Measurements from ENCODE around the gene WBP1L. TPM values are rescaled to one million over a fixed set of nuclear protein-coding genes. Genes with fewer than 3 reads are reported as not detected.
"Not testable (repeated sequence)": the region's sequence is repeated elsewhere in the genome, so short reads cannot be mapped to it uniquely, and the experiment has no call there.

WBP1L gene
- polyA plus RNA-seq (20.8 and 22.2 TPM in 2 replicates), polyA minus RNA-seq (70.1 and 75.9 TPM in 2 replicates)

GRCh38 chr10:102743588-102744373, at the start of gene WBP1L:
Gene WBP1L, plus strand, starts transcription at chr10:102743948. Its CDS starts 106 bp downstream, at chr10:102744054.
- Histone ChIP-seq H3K4me2 (ENCODE audit: low read length) (peak within 1 kb of the TSS; percentile 93), H2AFZ (ENCODE audit: low read depth, low read length) (peak within 1 kb of the TSS; percentile 84), H3K36me3 (ENCODE audit: insufficient read depth, low read length) (no peaks in the 10 kb centered on the region), H3F3A (ENCODE audit: insufficient read depth, low read length, poor library complexity, severe bottlenecking) (no peaks in the 10 kb centered on the region), H3K9me3 (ENCODE audit: low read length) (no peaks in the 10 kb centered on the region), H3K27ac (ENCODE audit: low read length) (peak within 1 kb of the TSS; percentile 75), H4K20me1 (ENCODE audit: insufficient read depth) (no peaks in the 10 kb centered on the region), H3K9ac (ENCODE audit: low read length) (peak within 1 kb of the TSS; percentile 86), H3K27me3 (ENCODE audit: insufficient read depth, low read depth, low read length) (no peaks in the 10 kb centered on the region), H3K9me2 (ENCODE audit: insufficient read depth, low read length) (no peaks in the 10 kb centered on the region), H3K79me2 (replicated peaks; ENCODE audit: insufficient read depth, low read length) (peaks cover 25% of the 10 kb centered on the region), H3K4me3 (ENCODE audit: low read length) (peak within 1 kb of the TSS; percentile 83)
- TF ChIP-seq EZH2 (IDR thresholded peaks at IDR 0.05; ENCODE audit: borderline replicate concordance, insufficient read depth, low read length, poor library complexity, severe bottlenecking): no peak
- peak; percentile 96 for TF ChIP-seq MXI1 (conservative IDR thresholded peaks at IDR 0.05; ENCODE audit: poor library complexity, severe bottlenecking)
- TF ChIP-seq EP300 (conservative IDR thresholded peaks at IDR 0.05; ENCODE audit: poor library complexity, severe bottlenecking): no peak
- TF ChIP-seq TAF1 (IDR thresholded peaks at IDR 0.05; ENCODE audit: low read depth): peak; percentile 20
- TF ChIP-seq POLR2AphosphoS5 (IDR thresholded peaks at IDR 0.05): peak; percentile 94
- TF ChIP-seq REST (IDR thresholded peaks at IDR 0.05; ENCODE audit: borderline replicate concordance): peak; percentile 61
- TF ChIP-seq RAD21 (conservative IDR thresholded peaks at IDR 0.05): peak; percentile 14
- no peak for TF ChIP-seq SMC3 (conservative IDR thresholded peaks at IDR 0.05; ENCODE audit: poor library complexity)

DNA sequence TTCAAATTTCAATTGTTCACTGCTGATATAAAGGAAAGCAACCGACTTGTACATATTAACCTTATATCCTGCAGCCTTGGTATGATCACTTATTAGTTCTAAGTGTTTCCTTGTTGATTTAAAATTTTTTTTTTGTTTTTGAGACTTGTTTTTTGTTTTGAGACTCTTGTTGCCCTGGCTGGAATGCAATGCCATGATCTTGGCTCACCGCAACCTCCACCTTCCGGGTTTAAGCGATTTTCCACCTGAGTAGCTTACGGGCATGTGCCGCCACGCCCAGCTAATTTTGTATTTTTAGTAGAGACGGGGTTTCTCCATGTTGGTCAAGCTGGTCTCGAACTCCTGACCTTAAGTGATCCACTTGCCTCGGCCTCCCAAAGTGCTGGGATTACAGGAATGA, 48.3 kb upstream of the WBP1L start:
- H3K79me2 ChIP-seq (replicated peaks; ENCODE audit: insufficient read depth, low read length); H3K27ac ChIP-seq (ENCODE audit: low read length); H3K27me3 ChIP-seq (ENCODE audit: insufficient read depth, low read depth, low read length); H4K20me1 ChIP-seq (ENCODE audit: insufficient read depth); H3F3A ChIP-seq (ENCODE audit: insufficient read depth, low read length, poor library complexity, severe bottlenecking); H3K4me2 ChIP-seq (ENCODE audit: low read length); H3K9me3 ChIP-seq (ENCODE audit: low read length); H3K9ac ChIP-seq (ENCODE audit: low read length); H3K9me2 ChIP-seq (ENCODE audit: insufficient read depth, low read length); H3K4me3 ChIP-seq (ENCODE audit: low read length); H2AFZ ChIP-seq (ENCODE audit: low read depth, low read length); H3K36me3 ChIP-seq (ENCODE audit: insufficient read depth, low read length): not testable (repeated sequence)

DNA sequence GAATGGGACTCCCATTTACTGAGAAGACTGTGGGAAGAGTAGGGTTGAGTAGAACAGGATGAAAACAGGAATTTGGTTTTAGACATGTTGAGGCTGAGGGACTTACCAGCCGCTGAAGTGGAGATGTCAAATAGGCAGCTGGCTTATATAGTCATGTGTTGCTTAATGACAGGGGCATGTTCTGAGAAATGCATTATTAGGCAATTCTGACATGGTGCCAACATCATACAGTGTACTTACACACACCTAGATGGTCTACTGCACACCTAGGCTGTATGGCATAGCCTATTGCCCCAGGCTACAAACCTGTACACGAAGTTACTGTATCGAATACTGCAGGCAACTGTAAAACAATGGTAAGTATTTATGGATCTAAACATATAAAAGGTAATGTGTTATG, 47.0 kb upstream of the WBP1L start:
- Histone ChIP-seq H3K79me2 (replicated peaks; ENCODE audit: insufficient read depth, low read length) (no peaks in the 10 kb centered on the region), H3K27me3 (ENCODE audit: insufficient read depth, low read depth, low read length) (no peaks in the 10 kb centered on the region), H4K20me1 (ENCODE audit: insufficient read depth) (no peaks in the 10 kb centered on the region), H3K9me2 (ENCODE audit: insufficient read depth, low read length) (no peaks in the 10 kb centered on the region), H3K4me3 (ENCODE audit: low read length) (no peak overlapping the region), H3K4me2 (ENCODE audit: low read length) (no peak overlapping the region), H3K9ac (ENCODE audit: low read length) (no peak overlapping the region), H2AFZ (ENCODE audit: low read depth, low read length) (no peak overlapping the region), H3K36me3 (ENCODE audit: insufficient read depth, low read length) (no peaks in the 10 kb centered on the region), H3K27ac (ENCODE audit: low read length) (no peak overlapping the region), H3K9me3 (ENCODE audit: low read length) (no peaks in the 10 kb centered on the region), H3F3A (ENCODE audit: insufficient read depth, low read length, poor library complexity, severe bottlenecking) (no peaks in the 10 kb centered on the region)
- TF ChIP-seq REST (IDR thresholded peaks at IDR 0.05; ENCODE audit: borderline replicate concordance) (no peak), SMC3 (conservative IDR thresholded peaks at IDR 0.05; ENCODE audit: poor library complexity) (no peak), TAF1 (IDR thresholded peaks at IDR 0.05; ENCODE audit: low read depth) (no peak), EP300 (conservative IDR thresholded peaks at IDR 0.05; ENCODE audit: poor library complexity, severe bottlenecking) (no peak), RAD21 (conservative IDR thresholded peaks at IDR 0.05) (no peak), POLR2AphosphoS5 (IDR thresholded peaks at IDR 0.05) (no peak), EZH2 (IDR thresholded peaks at IDR 0.05; ENCODE audit: borderline replicate concordance, insufficient read depth, low read length, poor library complexity, severe bottlenecking) (no peak), MXI1 (conservative IDR thresholded peaks at IDR 0.05; ENCODE audit: poor library complexity, severe bottlenecking) (no peak)
- TF ChIP-seq, protein P1, sequence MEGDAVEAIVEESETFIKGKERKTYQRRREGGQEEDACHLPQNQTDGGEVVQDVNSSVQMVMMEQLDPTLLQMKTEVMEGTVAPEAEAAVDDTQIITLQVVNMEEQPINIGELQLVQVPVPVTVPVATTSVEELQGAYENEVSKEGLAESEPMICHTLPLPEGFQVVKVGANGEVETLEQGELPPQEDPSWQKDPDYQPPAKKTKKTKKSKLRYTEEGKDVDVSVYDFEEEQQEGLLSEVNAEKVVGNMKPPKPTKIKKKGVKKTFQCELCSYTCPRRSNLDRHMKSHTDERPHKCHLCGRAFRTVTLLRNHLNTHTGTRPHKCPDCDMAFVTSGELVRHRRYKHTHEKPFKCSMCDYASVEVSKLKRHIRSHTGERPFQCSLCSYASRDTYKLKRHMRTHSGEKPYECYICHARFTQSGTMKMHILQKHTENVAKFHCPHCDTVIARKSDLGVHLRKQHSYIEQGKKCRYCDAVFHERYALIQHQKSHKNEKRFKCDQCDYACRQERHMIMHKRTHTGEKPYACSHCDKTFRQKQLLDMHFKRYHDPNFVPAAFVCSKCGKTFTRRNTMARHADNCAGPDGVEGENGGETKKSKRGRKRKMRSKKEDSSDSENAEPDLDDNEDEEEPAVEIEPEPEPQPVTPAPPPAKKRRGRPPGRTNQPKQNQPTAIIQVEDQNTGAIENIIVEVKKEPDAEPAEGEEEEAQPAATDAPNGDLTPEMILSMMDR (IDR thresholded peaks at IDR 0.05; ENCODE audit: poor library complexity, severe bottlenecking): no peak
